Keratinocyte (primary cell): ENCODE data around the gene FAM170B. TPM values are rescaled to one million over a fixed set of nuclear protein-coding genes. Genes with fewer than 3 reads are reported as not detected.

Experiments
- DNase-seq: peaks from one replicate; pipeline ENCODE4 v3.0.0-alpha.2; 2011; ENCODE audit warnings: low read depth, missing footprints, low spot score
- FAIRE-seq: peaks from 2 replicates; lab custom pipeline; 2011; peaks lifted over from hg19 to GRCh38; lab: Jason Lieb, UNC
- H2AFZ ChIP-seq: 2 replicates; pipeline ENCODE4 v1.6.0; 2012; ENCODE audit warnings: low read length, control low read depth, inconsistent platforms; ENCODE audit not compliant: control insufficient read depth
- H3K27ac ChIP-seq: 2 replicates; pipeline ENCODE4 v1.5.1; 2011; ENCODE audit warnings: low read length; ENCODE audit not compliant: control insufficient read depth, insufficient read depth
- H3K27me3 ChIP-seq: 3 replicates; pipeline ENCODE4 v1.6.0; 2011; ENCODE audit warnings: low read length; ENCODE audit not compliant: control insufficient read depth, insufficient read depth; ENCODE audit errors: extremely low read depth
- H3K36me3 ChIP-seq, 2 experiments: 2 replicates in 1 of 2; 3 replicates in 1 of 2; pipeline ENCODE4 v1.5.1; 2011; ENCODE audit warnings: low read length in 2 of 2, mild to moderate bottlenecking in 1 of 2; ENCODE audit not compliant: control insufficient read depth in 2 of 2, insufficient read depth in 2 of 2; ENCODE audit errors: extremely low read depth in 1 of 2
- H3K4me1 ChIP-seq: 3 replicates; pipeline ENCODE4 v1.5.1; 2011; ENCODE audit warnings: low read length; ENCODE audit not compliant: control insufficient read depth, insufficient read depth; ENCODE audit errors: extremely low read depth
- H3K4me2 ChIP-seq: 3 replicates; pipeline ENCODE4 v1.6.0; 2011; ENCODE audit warnings: low read depth, low read length; ENCODE audit not compliant: control insufficient read depth, insufficient read depth; ENCODE audit errors: extremely low read depth
- H3K4me3 ChIP-seq, 3 experiments: fragments of 200-600 bp in 1 of 3; sonication (generic) in 1 of 3; 2 replicates in 2 of 3; 3 replicates in 1 of 3; pipeline ENCODE4 v1.5.1; 2011 to 2016; ENCODE audit warnings: low read length in 3 of 3, mild to moderate bottlenecking in 3 of 3, control low read depth in 2 of 3, inconsistent platforms in 1 of 3, low read depth in 1 of 3, mixed read lengths in 1 of 3, mixed run types in 1 of 3, moderate library complexity in 1 of 3; ENCODE audit not compliant: control insufficient read depth in 2 of 3, insufficient read depth in 2 of 3; ENCODE audit errors: extremely low read depth in 1 of 3
- H3K79me2 ChIP-seq: 2 replicates; pipeline ENCODE4 v1.6.0; 2012; ENCODE audit warnings: low read length; ENCODE audit not compliant: control insufficient read depth, insufficient read depth
- H3K9ac ChIP-seq: 3 replicates; pipeline ENCODE4 v1.6.0; 2011; ENCODE audit warnings: low read length; ENCODE audit not compliant: control insufficient read depth, insufficient read depth; ENCODE audit errors: extremely low read depth
- H3K9me1 ChIP-seq: 3 replicates; pipeline ENCODE4 v1.6.0; 2011; ENCODE audit warnings: low read length; ENCODE audit not compliant: control insufficient read depth, insufficient read depth; ENCODE audit errors: extremely low read depth
- H3K9me3 ChIP-seq: 2 replicates; pipeline ENCODE4 v1.5.1; 2012; ENCODE audit warnings: low read depth, low read length; ENCODE audit not compliant: control insufficient read depth
- H4K20me1 ChIP-seq: 3 replicates; pipeline ENCODE4 v1.6.0; 2011; ENCODE audit warnings: low read length; ENCODE audit not compliant: control insufficient read depth, insufficient read depth; ENCODE audit errors: extremely low read depth
- EZH2 ChIP-seq: IDR thresholded peaks from one replicate; pipeline ENCODE4 v1.6.1; 2012; ENCODE audit warnings: inconsistent platforms, mild to moderate bottlenecking, low read length, moderate library complexity
- dilution Hi-C: fragments of 300-500 bp; cut with MboI; formaldehyde crosslinking; loops from one replicate; pipeline ENCODE4 v1.7.0; 2020; ENCODE audit warnings: low sequenced_read_pairs; ENCODE audit not compliant: extremely low pct_ligation_motif_present
- polyA plus RNA-seq, 5 experiments: library from polyadenylated mRNA; depleted of rRNA in 3 of 5; stranded (reverse) in 3 of 5; stranded (forward) in 1 of 5; unstranded in 1 of 5; fragments of >200 nt; gene quantifications; 1 replicate in 1 of 5; 2 replicates in 3 of 5; 3 replicates in 1 of 5; pipeline versions ENCODE4 v1.2.1 to v1.2.3, GENCODE V29; 2011 to 2012; ENCODE audit warnings: missing spikeins in 2 of 5, low read depth in 1 of 5, low replicate concordance in 1 of 5
- TF ChIP-seq, protein P1 (sequence below), 3 experiments: IDR thresholded peaks in 1 of 3; conservative IDR thresholded peaks in 1 of 3; optimal IDR thresholded peaks in 1 of 3; 2 replicates in 2 of 3; 3 replicates in 1 of 3; pipeline versions ENCODE3 to v1.5.1; 2011; ENCODE audit warnings: low read length in 3 of 3, mild to moderate bottlenecking in 3 of 3, moderate library complexity in 2 of 3, control low read depth in 1 of 3, inconsistent platforms in 1 of 3; ENCODE audit not compliant: insufficient read depth in 2 of 3; ENCODE audit errors: extremely low read depth in 1 of 3

FAM170B gene
- polyA plus RNA-seq, 1 donor (not counting 4 experiments of a cell fraction or from before 2014, with no cell fraction given), result not detected

DNA sequence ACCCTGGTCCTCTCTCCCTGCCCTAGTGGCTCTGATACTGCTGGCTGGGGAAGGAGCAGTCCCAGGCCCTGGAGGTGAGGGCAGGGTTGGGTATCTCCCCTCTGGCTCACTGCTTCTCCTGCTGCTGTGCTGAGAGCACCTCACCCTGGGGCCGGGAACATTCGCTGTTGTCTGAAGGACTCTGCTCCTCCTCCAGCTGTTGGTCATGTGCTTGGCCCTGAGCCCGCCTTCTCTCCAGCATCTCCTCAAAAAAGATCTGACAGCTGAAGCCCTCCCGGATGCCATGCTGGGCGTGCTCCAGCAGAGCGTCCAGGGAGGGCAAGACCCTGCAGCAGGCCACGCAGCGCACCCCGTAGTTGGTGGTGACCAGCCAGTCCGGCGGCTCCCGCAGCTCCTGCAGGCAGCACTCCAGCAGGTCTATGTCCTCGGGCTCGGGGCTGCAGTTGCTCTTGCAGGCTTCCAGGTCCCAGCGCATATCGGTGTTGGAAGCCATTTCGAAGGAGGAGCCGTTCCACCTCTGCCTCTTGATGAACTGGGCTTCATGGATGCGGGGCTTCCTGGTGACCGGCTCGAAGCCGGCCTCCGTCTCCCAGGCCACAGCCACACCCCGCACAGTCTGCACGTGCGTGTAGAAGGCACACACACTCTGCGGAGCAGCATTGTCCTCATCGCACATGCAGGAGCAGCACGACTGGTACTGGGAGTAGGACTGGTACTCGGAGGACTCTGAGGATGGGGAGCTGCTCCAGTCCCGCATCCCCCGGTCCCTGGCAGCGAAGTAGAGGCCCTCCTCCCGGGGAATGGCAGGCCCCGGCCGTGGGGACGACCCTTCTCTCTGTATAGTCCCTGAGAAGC, 2.1 kb downstream of the FAM170B start:
- TF ChIP-seq, protein P1, sequence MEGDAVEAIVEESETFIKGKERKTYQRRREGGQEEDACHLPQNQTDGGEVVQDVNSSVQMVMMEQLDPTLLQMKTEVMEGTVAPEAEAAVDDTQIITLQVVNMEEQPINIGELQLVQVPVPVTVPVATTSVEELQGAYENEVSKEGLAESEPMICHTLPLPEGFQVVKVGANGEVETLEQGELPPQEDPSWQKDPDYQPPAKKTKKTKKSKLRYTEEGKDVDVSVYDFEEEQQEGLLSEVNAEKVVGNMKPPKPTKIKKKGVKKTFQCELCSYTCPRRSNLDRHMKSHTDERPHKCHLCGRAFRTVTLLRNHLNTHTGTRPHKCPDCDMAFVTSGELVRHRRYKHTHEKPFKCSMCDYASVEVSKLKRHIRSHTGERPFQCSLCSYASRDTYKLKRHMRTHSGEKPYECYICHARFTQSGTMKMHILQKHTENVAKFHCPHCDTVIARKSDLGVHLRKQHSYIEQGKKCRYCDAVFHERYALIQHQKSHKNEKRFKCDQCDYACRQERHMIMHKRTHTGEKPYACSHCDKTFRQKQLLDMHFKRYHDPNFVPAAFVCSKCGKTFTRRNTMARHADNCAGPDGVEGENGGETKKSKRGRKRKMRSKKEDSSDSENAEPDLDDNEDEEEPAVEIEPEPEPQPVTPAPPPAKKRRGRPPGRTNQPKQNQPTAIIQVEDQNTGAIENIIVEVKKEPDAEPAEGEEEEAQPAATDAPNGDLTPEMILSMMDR (optimal IDR thresholded peaks at IDR 0.05 in 1 of 3, IDR thresholded peaks at IDR 0.05 in 1 of 3, conservative IDR thresholded peaks at IDR 0.05 in 1 of 3; ENCODE audit: extremely low read depth in 1 of 3, insufficient read depth in 2 of 3, low read length in 3 of 3), result no peak
- no peak for TF ChIP-seq EZH2
- FAIRE-seq (no peak), DNase-seq (no peak)
- Histone ChIP-seq H3K4me1 (no peaks in the 10 kb centered on the region), H3K36me3 (no peaks in the 10 kb centered on the region), H2AFZ (no peak overlapping the region), H3K79me2 (no peaks in the 10 kb centered on the region), H3K9me1 (no peaks in the 10 kb centered on the region), H3K4me2 (no peak overlapping the region), H3K9ac (no peak overlapping the region), H3K4me3 (no peak overlapping the region), H3K27ac (no peak overlapping the region), H3K9me3 (no peaks in the 10 kb centered on the region), H3K27me3 (no peaks in the 10 kb centered on the region), H4K20me1 (no peaks in the 10 kb centered on the region)
- dilution Hi-C loops, result no loop called here

DNA sequence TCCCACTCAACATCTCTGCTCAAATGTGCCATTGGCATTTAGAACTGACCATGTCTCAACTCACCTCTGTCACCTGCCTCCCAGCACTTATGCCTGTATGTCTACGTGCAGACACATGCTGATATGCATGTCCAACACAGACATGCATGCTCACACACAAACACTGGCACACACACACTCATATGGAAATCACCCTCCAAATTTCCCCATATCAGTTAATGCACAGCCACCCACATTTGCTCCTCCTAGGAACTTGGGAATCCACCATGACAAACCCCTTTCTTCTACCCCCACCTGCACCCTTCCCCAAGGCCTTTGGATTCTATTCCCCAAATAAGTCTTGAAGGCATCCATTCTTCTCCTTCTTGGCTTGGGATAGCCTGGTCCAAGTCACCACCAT, 4.4 kb downstream of the FAM170B start:
- TF ChIP-seq, protein P1 (optimal IDR thresholded peaks at IDR 0.05 in 1 of 3, IDR thresholded peaks at IDR 0.05 in 1 of 3, conservative IDR thresholded peaks at IDR 0.05 in 1 of 3; ENCODE audit: extremely low read depth in 1 of 3, insufficient read depth in 2 of 3, low read length in 3 of 3), result no peak
- TF ChIP-seq EZH2, result no peak
- dilution Hi-C loops, result no loop called here
- Histone ChIP-seq H3K4me2 (no peak overlapping the region), H3K36me3 (no peaks in the 10 kb centered on the region), H3K4me1 (no peaks in the 10 kb centered on the region), H3K9me3 (no peaks in the 10 kb centered on the region), H3K27me3 (no peaks in the 10 kb centered on the region), H4K20me1 (no peaks in the 10 kb centered on the region), H3K27ac (no peak overlapping the region), H3K79me2 (no peaks in the 10 kb centered on the region), H3K9me1 (no peaks in the 10 kb centered on the region), H2AFZ (no peak overlapping the region), H3K4me3 (no peak overlapping the region), H3K9ac (no peak overlapping the region)
- FAIRE-seq (no peak), DNase-seq (no peak)
